HuH-7.5 (cell line): ENCODE results near the gene CYSRT1.
A peak's percentile ranks its signal among the peaks of the same experiment; 100 is the strongest.
"Not testable (repeated sequence)": the region's sequence is repeated elsewhere in the genome, so short reads cannot be mapped to it uniquely, and the experiment has no call there.

Experiments used
- DNase-seq: peaks from one replicate; pipeline ENCODE4 v3.0.0; 2011; ENCODE audit warnings: low spot score

The CYSRT1 gene

GRCh38 chr9:137237759-137238726 lies 13.1 kb downstream of the CYSRT1 start:
- no peak for DNase-seq

- not testable (repeated sequence) for DNase-seq
Measured at GRCh38 chr9:137239541-137240200, 14.7 kb downstream of the CYSRT1 start.

DNA sequence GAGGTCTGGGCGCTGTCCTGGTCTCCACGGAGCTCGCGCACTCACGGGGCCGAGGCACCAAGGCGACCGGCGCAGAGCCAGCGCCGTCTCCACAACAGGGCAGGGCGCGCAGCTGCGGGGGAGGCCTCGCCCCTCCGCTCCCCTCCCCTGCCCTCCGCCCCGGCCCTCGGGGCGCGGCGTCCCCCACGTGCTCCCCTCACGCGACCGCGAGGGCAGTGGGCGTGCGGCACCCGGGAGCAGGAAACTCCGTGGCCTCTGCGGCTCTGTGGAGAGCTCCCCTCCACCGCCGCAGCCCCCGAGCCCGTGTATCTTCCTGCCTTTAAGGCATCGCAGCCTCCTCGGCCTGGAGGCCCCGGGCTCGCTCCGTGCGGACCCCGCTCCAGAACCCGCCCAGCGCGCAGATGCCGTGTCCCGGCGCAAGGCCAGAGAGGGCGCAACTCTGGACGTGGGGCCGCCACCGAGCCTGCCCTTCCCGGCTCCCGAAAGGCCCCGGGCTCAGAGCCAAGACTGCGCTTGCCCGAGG lies 15.4 kb downstream of the CYSRT1 start:
- no peak for DNase-seq

DNA sequence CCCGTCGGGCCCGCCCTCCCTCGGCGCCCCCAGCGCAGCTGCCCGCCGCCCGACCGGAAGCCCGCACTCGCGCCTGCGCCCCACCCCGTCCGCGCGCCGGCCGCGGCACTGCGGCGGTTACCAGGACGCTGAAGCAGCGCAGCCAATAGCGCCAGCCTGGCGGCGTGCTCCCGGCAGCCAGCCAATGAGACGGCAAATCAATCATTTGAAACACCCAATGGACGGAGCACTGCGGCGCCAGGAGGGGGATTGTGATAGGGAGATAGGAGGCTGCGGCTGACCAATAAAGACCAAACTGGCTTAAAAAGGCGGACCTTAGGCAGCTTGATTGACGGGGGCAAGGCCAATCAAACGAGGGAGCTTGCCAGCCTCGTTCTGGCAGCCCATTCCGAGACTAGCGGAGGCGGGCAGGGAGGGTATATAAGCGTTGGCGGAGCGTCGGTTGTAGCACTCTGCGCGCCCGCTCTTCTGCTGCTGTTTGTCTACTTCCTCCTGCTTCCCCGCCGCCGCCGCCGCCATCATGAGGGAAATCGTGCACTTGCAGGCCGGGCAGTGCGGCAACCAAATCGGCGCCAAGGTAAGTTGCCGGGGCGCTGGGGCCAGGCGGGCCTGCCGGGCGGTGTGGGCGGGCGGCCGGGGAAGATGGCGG lies 16.0 kb downstream of the CYSRT1 start, which contains the start of gene TUBB4B:
Gene TUBB4B, plus strand, starts transcription at position 447 of the 649 bp plus-strand sequence. Its CDS starts 74 bp downstream, at position 521.
- peak; percentile 100 for DNase-seq

DNA sequence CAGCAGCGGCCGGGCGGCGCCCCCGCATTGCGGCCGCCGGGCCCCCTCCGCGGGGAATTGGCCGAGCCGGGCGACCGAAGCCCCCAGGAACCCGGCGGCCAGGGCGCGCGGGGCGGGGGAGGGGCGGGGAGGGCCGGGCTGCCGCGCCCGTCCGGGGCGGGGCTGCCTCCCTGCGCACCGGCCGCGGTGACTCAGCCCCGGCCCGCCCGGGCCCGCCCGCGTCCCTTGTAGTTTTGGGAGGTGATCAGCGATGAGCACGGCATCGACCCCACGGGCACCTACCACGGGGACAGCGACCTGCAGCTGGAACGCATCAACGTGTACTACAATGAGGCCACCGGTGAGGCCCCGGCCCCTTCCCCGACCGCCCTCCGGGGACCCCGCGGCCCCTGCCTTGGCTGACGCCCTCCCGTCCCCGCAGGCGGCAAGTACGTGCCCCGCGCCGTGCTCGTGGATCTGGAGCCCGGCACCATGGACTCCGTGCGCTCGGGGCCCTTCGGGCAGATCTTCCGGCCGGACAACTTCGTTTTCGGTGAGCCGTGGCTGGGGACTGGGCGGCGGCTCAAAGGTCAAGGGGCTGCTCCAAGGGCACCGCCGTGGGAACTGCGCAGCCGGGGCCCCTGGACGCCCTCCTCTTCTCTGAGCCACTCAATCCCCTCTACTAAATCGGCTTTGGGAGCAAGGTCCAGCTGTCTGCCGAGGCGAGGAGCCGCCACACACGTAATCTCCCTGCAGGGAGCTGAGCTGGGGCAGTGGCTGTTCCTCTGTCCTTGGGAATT lies 16.7 kb downstream of the CYSRT1 start:
- no peak for DNase-seq

DNA sequence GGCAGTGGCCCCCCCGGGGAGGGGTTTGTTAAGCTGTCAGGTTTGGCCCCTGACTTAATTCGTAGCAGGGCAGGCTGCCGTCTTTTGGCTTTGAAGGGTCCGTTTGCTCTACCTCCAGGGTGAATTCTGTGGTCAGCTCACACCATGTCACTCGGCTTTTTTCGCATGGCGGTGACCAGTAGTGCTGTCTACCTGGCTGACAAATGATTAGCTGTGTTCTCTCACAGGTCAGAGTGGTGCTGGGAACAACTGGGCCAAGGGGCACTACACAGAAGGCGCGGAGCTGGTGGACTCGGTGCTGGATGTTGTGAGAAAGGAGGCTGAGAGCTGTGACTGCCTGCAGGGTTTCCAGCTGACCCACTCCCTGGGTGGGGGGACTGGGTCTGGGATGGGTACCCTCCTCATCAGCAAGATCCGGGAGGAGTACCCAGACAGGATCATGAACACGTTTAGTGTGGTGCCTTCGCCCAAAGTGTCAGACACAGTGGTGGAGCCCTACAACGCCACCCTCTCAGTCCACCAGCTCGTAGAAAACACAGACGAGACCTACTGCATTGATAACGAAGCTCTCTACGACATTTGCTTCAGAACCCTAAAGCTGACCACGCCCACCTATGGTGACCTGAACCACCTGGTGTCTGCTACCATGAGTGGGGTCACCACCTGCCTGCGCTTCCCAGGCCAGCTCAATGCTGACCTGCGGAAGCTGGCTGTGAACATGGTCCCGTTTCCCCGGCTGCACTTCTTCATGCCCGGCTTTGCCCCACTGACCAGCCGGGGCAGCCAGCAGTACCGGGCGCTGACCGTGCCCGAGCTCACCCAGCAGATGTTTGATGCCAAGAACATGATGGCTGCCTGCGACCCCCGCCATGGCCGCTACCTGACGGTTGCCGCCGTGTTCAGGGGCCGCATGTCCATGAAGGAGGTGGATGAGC lies 17.6 kb downstream of the CYSRT1 start:
- no peak for DNase-seq

DNA sequence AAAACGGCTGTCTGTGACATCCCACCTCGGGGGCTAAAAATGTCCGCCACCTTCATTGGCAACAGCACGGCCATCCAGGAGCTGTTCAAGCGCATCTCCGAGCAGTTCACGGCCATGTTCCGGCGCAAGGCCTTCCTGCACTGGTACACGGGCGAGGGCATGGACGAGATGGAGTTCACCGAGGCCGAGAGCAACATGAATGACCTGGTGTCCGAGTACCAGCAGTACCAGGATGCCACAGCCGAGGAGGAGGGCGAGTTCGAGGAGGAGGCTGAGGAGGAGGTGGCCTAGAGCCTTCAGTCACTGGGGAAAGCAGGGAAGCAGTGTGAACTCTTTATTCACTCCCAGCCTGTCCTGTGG lies 18.3 kb downstream of the CYSRT1 start:
- DNase-seq: not testable (repeated sequence)

DNA sequence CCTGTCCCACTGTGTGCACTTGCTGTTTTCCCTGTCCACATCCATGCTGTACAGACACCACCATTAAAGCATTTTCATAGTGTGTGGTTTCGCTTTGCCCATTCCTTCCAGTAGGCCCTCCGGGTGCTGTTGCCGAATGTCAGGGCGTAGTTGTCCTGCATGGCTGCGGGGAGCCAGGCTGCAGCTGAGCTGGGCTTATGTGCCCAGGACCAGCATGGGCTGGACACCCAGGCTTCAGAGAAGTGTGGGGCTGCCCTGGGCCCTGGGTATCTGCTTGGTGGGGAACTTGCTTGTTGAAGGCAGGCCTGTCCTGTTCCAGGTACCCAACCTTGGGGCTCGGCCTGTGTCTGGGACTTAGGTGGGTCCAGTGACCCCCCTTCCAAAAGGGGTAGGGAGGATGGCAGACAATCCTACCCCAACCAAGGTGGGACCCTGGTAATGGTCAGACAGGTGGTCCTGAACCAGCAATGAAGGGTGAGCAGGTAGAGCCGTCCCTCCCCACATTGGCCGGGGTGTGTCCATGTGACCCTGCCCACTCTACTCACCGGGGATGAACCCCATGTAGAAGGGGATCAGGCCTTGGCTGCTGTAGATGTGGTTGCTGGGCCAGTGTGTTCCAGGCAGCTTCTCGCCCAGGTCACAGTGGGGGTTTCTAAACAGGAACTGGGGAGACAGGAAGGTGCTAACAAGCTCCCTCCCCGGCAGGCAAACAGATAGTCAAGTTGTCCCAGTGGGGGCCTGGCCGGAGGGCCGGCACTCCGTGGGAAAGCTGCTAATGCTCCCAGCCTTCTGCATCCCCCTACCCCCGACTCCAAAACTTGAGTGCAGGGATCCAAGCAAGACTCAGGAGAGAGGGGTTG lies 18.9 kb downstream of the CYSRT1 start:
- DNase-seq: no peak

DNA sequence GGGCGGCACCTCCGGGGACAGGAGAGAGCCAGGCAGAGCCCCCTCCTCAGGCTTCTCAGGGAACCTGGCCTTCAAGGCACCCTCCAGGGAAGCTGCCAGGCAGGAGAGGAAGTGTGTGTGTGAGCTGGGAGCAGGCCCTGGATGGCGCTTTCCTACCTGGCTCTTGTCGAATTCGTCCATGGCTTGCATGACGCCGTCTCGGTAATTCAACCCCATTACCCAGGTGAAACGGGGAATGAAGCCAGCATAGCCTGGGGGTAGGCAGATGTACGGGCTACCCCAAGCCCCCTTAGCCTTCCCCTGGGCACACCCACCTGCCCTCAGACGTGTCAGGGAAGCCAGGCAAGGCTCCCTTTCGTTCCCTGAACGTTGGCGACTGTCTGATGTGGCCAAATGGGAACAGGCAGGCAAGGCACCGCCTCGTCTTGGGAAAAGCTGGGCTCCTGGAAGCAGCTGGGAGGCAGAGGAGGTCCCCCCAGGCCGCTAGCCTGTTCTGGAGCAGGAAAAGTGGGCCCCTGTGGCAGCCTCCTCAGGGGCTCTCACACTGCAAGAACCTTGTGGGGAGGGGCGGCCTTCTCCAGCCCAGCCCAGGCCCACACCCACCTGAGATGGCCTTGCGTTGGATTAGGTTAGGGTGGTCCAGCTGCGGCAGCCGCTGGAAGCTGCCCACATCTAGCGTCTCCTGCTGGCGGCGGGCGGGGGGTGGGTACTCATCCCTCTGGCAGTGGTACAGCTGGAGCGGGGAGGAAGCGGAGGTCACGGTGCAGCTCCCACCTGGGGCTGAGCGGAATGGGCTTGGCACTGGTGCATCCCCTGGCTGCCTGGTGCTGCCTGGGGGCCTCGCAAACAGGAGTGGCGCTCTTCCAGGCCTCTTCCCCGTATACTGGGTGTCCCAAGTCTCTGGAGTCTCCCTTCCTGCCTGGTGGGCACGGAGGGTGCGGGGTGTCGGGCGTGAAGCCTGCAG lies 19.8 kb downstream of the CYSRT1 start:
- DNase-seq: no peak

GRCh38 chr9:137245450-137246421 lies 20.8 kb downstream of the CYSRT1 start:
- no peak for DNase-seq

GRCh38 chr9:137247135-137247915 lies 22.4 kb downstream of the CYSRT1 start:
- DNase-seq: no peak

DNA sequence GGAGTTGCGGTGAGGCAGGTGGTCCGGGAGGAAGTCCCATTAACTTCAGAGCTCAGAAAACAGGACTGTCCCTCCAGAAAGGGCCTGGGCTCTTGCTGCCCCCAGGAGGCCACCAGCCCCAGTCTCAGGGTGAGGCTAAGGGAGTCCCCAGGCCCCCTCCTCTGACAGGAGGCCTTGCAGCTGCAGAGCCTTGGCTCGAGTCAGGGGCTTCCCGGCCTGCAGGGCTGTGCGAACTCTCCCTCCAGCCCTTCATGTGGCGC lies 22.9 kb downstream of the CYSRT1 start:
- no peak for DNase-seq

DNA sequence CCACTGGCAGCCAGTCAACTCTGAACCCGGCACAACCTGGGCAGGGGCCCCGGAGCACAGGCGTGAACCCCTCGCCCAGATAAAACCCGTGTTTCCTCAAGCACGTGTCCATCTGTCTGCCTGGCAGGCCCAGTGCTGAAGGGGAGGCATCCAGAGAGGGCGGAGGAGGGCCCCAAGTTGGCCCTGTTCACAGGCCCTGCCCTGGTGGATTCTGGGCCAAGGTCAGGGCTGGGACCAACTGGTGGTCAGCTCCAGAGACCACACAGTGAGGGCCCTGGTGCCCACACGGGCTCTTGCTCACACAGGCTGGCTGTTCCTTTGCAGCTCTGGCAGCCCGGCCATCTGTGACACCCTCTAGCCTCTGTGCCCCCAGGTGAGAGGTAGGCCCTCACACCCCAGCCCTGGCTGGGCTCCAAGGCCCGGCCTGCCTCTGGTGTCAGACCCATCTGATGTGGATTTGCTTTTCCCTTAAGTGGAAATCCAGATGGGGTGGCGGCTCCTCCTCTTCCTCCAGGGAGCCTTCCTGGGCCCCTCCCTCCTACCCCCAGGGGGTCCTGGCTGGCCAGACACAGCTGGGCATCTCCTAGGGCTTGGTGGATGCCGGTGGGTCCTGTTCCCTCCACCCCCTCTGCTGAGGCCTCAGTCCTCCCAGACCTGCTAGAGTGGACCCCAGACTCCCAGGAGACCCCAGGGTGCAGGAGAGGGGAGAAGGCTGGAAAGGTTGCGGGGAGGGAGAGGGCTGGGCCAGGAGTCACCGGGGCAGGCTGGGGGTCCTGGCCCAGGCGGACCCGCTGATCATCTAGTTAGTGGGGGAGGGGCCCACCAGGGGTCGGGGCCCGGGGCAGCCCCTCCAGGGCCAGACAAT lies 25.6 kb downstream of the CYSRT1 start:
- DNase-seq: no peak

DNA sequence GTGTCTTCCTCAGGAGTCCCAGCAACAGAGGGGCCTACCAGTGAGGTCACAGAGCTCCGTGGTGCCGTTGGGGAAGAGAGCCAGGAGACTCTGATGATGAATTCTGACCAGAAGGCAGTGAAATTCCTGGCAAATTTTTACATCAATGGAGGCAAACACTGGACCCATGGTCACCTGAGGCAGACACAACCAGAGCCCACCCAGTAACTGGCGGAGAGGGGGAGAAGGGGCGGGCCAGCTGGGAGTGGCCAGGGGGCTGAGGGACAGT lies 26.2 kb downstream of the CYSRT1 start, which contains the start of gene STPG3:
Gene STPG3, plus strand, starts transcription at position 93 of the 268 bp plus-strand sequence. Its CDS starts 1 bp downstream, at position 94.
- DNase-seq: no peak

GRCh38 chr9:137251490-137252268 lies 26.7 kb downstream of the CYSRT1 start:
- no peak for DNase-seq
